Ureter (tissue), 1 donor: ENCODE measurements around the gene PCNX4. TPM values are rescaled to one million over a fixed set of nuclear protein-coding genes. Genes with fewer than 3 reads are reported as not detected.

Experiments used
- DNase-seq: peaks from one replicate; pipeline ENCODE4 v3.0.0-alpha.2; 2020; ENCODE audit warnings: low spot score
- total RNA-seq: library from RNA; stranded (reverse); gene quantifications from one replicate; pipeline ENCODE4 v1.2.4, GENCODE V29; 2023
- donor health status: DM: yes; HTN: yes; CAD: no.

Gene PCNX4
- total RNA-seq, 1 donor from 2014 or later: 47.4 TPM

DNA sequence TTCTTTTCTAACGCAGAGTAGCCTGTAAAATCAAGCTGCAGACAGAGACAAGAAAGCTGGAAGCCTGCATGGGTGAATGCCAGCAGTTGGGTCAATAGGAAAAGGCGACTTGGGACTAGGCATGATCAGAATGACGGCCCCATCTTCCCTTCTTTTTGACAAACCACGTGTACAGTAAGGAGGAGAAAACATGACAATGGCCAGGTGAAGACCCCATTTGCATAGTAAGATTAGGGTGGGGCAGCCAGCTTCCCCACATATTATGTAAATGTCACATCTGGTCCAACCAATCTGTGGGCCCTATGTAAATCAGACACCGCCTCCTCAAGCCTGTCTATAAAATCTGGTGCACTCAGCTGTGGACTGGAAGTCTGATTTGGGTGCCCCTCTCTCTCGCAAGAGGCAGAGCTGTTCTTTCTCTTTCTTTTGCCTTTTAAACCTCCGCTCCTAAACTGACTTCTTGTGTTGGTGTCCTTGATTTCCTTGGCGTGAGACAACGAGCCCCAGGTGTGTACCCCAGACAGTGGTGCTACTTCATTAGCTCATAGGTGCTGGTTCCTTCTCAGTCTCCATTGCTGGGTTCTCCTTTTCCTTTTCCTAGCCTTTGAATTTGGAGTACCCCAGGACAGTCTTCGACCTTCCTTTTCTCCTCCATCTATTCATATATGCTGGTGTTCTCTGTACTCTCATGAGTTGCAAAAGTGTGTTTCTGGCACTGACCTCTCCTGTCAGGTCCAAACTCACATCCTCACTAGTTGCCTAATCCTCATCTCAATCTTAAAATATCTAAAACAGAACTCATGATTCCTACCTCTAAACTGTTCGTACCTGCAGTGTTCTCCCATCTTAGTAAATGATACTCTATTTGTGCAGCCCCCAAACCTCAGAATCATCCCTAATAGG, 82.9 kb downstream of the PCNX4 start:
- DNase-seq: no peak

DNA sequence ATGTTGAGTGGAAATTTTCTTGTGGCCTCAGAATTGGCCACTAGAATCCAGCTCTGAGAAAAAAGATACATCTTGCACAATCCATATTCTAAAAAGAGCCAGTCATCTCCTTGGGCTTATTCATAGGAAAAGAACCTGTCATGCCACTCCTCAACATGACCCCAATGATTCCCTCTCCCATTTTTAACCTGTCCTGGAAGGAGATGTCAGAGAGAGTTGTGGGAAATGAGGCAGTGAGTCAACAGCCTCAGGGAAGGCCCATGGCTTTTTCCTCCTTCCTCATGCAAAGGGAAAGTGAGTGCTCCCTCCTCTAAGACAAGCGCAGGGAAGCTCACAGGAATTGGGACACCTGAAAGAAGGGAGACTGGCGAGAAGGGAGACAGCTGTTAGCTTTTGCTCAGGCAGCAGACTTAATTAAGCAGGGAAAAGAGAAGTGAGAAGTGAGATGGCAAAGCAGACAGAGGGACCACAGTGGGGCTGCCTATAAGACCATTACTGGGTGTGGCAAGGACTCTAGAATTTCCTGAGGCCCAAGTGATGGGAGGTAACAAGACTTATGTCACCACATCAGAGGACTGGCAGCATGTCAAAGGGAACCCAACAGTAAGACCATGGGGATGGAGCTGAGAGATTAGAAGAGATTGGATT, 83.7 kb downstream of the PCNX4 start:
- no peak for DNase-seq

DNA sequence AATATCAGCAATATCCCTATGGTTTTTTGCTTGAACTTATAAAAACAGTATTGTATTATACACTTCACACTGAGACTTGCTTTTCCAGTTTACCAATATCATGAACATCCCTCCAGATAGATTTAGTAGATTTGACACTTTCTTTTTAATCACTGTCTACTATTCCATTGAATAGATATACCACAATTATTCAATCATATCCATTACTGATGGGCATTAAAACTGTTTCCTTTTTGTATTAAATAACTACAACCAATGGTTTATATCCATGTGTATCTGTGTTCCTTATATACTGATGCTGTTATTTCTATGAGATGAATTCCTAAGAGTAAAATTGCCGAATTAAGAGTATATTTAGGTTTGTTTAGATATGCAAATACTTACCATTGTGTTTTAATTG, 86.4 kb downstream of the PCNX4 start:
- DNase-seq: no peak

DNA sequence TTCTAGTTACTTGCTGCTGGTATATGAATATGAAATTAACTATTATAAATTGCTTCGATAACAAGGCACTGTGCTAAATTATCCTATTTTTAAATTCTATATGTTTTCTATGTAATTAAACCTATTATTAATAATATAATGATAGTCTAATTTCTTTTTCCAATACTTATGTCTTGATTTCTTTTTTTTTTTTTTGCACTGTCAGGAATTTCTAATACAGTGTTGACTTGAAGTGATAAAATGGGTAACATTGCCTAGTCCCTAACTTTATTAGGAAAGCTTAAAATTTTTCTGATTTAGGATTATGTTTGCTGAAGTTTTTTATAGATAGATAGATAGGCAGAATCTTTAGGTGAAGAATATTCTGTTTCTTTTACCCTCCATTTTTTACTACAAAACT, 87.1 kb downstream of the PCNX4 start:
- DNase-seq: no peak

DNA sequence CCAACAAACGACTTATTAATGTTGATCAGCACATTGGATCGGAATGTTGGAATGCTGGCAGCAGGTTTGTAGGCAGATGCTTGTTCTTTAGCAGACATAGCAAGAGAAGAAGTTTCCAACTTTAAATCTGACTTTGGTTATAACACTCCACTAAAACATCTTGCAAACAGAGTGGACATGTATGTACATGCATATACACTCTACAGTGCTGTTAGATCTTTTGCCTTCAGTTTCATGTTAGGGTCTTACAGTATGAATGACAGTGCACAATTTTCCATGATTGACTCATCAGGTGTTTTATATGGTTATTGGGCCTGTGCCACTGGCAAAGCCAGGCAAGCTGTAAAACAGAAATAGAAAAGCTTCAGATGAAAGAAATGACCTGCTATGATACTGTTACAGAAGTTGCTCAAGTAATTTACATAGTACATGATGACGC, 87.7 kb downstream of the PCNX4 start:
- no peak for DNase-seq

DNA sequence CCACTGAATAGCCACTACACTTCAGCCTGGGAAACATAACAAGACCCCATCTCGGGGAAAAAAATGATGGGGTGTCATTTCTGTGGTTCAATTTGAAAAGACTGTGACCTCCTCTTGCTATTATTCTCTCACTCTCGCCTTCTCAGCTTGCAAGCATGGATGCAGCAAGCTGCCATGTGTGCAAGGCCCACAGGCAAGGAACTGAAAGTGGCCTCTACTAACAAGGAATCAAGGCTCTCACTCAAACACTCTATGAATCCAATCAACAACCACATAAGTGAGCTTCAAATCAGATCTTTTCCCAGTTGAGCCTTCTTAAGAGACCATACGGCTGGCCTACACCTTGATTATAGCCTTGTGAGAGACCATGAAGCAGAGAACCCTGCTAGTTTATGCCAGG, 91.4 kb downstream of the PCNX4 start:
- no peak for DNase-seq

DNA sequence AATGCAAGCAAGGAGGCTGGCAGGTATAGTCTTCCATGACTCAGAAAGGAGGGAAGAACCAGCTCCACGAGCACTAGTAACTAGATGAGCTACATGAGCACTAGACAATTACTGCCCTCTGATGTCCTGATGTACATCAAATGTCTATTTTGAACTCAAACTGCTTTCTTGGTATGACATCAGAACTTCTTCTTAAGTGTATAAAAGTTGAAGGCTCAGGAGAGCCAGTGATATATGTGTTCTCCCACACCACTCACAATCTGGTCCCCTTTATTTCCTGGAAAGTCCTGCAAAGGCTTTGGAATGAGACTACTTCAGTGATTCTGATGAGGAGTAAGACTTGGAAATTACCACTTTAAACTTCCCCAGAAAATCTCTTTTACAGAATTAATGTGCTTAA, 92.0 kb downstream of the PCNX4 start:
- DNase-seq: no peak

DNA sequence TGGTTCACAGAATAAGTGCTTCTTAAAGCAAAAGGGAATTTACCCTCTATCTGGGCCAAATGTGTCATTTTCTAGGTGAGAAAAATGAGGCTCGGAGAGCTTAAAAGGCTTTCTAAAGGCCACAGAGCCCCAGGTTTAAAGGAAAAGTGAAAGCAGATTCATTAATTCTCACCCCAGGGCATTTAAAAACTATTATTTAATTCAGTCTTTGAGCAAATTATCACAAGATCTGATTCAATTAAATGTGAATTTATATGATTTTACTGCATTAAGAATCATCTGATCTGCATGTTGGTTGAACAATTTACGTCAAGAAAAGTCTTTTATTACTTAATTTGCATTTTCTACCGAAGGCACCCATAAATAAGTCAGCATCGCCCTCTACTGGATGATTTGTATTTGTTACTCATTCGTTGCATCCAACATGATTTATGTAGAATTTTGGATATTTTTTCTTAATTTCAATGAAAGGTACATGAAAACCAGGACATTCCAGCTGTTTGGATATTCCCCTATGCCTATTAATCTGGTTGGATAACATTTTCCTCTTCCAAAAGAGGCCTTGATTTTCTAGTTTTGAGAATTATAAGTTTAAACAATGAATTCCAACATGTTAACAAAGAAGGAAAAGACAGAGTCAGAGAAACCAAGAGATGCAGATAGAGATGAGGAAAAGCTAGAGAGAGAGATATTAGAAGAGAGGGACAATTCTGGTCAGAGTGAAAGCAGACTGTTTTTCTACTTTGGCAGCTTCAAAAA, 92.6 kb downstream of the PCNX4 start:
- no peak for DNase-seq

DNA sequence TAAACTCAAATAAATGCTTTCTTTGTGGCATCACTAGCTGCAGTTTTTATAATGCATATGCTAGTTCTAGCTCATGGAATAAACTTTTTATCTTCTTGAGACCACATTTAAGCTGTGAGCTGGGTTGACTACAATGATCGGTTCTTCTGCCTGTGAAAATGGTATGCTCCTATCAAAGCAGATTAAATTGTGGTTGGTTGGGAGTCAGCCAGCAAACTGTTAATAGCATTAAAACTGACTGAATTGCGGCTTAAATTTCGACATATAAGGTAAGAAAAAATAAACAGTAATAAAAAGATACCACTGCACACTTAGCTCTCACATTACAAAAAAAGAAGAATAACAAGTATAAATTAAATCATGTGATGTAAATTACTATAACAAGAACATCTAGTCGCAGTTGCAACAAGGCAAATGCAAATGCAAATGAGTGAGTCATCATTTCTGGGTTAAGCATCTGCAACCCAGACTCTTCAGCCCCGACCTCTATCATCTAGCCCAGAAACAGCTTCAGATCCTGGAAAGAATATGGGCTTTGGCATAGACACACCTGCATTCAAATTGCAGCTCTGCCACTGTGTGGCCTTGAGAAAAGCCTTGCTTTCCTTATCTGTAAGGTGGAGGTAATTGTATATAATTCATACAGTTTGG, 93.3 kb downstream of the PCNX4 start:
- DNase-seq: no peak

DNA sequence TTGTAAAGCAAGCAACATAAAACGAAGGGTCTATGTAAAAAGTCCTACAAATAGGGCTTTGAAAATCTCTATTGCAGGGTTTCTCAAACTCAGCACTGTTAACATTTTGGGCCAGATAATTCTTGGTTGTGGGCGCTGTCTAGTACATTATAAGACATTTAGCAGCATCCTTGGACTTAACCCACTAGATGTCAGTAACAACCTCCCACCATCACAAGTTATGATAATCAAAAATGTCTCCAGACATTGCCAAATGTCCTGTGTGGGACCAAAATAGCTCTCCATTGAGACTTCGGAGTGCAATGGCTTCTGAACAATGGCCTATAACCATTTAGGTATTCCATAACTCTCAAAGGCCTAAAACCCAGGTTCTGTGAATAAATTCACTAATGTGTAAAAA, 96.4 kb downstream of the PCNX4 start:
- DNase-seq: no peak

DNA sequence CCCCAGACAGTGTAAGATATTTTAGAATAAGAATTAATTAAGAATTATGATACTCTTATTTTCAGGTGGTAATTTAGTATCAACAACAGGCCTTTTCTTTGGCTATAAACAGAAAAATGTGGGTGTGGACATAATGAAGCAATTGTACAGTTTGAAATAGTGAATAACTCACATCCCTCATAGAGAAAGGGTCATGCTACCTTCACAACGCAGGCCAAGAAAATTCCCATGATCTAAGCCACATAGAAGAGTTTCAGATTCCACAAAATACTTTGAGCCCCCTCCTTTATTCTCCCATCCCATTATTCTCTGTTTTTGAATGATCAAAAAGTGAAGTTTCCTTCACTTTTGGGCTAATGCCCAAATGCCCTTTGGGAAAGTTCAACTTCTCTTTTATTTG, 97.0 kb downstream of the PCNX4 start:
- no peak for DNase-seq

DNA sequence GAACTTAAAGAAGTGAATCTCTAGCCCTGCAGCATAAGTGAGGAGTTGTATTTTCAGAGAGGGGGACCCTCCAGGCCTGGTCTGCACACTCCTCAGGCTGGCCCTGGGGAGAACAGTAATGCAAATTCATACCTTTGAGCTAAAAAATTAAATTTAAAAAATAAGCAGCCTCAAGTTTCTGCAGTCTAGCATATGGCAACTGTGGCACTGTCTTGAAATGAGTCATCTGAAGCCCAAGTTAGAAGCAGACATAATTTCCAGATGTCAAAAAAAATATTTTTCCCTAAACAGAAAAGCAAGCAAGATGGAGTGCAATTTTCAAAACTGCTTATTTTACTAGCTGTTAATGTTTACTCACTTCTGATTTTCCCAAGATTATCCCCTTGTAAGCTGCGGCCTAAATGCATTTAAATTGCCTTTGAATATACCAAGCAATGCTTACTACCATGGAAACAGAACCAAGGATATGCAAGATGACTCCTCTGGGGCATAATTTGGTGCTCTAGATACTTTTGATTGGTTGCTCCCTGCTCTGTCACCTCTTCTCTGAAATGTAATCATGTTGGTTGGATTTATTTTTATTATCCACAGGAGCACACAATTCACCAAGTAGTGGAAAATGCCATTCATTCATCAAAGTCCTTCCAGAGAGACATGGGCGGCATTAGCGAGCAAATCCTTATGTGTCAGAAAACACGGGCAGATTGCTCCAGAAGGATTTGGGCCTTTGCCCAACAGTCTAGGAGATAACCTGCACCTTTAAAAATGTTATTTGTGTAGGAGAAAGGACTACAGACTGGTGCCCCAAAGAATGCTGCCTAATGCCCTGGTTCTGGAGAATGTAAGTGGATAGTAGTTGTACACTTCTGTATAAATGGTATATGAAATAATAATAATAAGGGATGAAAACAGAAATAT, 98.5 kb downstream of the PCNX4 start:
- no peak for DNase-seq

DNA sequence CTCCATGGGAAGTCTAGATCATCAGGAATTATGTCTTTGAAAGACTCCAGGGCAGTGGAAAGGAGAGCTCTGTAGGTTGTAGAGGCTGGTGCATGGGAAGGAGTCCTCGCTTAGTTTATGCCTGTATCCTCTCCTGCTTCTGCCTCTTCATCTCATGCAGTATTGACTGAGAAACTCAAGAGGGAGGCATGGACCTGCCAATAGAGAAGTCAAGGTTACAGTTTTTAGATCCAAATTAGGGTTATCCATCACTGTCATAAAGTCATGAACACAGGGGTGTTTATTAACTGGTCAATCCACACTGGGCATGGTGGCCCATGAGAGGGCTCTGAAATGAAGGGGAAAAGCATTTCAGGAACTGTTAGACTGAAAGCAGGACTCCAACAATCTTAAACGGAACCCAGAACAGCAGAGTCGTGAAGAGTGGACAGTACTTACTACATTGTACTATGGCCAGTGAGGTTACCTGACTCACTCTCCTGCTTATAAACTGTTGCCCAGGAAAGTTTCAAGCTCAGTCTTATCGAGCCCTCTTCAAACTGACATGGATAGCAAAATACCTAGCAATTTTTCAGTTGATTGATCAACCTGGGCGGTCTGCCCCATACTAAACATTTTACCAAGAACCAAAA, 103.6 kb downstream of the PCNX4 start:
- DNase-seq: no peak

DNA sequence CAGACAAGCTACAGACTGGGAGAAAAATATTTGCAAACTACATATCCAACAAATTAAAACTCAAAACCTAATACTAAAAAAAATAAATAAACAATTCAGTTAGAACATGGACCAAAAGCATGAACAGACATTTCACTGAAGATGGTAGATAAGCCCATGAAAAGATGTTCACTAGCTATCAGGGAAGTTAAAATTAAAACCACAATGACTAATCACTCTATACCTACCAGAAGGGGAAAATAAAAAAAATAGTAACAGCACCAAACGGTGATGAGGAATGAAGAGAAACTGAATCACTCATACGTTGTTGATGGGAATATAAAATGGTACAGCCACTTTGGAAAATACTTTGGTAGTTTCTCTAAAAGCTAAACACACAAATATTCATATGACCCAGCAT, 104.6 kb downstream of the PCNX4 start:
- DNase-seq: no peak

DNA sequence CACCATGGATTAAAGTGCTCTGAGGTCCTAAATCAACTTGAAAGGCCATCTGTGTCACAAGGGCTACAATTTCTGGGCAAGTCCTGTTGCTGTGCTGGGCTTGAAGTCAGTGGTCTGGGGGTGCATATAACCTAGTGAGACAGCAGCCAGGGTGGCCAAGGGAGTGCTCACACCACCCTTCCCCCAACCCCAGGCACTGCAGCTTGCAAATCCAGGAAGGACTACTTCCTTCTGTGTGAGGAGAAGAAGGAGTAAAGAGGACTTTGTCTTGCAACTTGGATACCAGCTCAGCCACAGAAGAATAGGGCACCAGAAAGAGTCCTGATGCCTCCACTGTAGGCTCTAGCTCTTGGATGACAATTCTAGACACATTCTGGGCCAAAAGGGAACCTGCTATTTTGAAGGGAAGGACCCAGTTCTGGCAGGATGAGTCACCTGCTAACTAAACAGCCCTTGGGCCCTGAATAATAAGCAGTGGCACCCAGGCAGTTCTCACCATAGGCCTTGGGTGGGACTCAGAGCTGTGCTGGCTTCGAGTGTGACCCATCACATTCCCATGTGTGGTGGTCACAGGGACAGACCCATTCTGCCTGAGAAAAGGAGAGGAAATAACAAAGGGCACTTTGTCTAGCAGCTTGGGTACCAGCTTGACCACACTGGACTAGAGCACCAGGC, 106.0 kb downstream of the PCNX4 start:
- DNase-seq: no peak

DNA sequence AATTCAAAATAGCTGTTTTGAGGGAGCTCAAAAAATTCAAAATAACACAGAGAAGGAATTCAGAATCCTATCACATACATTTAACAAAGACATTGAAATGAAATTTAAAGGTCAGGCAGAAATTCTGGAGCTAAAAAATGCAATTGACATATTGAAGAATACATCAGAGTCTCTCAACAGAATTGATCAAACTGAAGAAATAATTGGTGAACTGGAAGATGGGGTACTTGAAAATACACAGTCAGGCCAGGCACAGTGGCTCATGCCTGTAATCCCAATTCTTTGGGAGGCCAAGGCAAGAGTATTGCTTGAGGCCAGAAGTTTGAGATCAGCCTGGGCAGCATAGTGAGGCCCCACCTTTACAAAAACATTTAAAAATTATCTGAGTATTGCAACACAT, 107.6 kb downstream of the PCNX4 start:
- no peak for DNase-seq

DNA sequence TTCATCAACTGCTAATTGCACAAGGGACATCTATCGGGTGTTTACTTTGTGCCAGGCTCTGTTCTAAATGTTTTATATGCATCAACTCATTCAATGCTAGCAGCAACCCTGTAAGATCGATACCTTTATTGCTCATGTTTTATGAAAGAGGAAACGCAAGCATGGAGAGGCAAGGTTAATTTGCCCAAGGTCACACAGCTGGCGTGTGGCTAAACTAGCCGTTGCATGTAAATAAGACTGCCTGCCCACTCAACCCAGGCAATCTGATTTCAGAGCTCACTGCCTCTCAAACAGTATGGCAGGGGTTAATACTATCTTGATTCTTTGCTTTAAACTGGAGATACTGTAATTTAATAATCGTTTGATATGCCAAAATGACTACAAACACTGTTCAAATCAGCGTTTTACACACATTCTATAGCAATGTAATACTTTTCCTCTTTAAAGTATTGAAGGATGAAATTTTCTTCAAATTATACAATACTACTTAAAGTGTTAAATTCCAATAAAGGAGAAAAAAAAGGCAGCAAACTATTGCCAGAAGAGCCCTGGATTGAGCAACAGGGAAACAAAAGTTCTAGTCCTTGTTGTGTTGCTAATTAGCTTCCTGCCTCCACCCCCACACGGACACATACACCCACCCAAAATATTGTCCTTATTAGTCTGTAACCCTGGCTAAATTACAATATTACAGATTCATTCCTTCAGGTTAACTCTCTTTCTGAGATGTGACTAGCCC, 112.5 kb downstream of the PCNX4 start:
- DNase-seq: no peak

DNA sequence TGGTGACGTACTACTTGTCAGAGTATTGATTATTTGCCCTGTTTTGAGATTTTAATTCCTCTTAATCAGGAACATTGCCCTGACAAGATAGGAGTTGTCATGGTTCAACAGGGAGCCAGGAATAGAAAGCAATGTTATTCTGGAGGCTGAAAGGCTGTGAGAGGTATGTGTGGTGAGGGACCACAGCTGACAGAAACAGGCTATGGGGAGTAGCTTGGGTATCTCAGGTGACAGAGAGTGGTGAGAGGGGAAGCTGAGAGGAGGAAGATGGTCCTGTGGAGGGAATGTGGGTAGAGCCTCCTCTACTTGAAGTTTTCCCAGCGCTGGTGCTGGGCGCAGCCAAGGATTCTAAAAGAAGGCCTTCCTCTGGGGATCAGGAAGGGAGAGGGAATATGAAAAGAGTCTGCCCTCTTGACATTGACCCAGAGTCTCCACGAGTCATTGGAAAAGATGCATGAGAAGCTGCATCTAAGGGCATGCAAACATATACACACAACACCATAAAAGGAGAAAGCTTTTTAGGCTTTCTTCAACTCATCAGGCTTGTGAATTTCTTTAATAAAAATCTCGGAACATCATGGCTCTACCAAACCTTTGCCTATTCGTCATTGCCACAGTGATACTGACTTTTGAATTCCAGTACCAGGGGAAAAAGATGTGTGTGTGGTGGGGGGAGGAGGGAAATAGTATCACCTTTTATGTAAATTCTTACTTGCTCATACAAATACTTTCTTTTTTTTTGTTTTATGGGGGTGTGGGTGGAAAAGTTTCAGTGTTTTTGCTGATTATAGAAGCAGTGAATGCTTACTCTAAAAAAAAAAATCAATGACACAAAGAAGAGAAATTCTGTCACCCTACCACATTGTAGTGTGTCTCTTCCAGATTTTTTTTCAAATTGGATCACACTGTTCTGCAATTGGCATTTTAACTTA, 113.4 kb downstream of the PCNX4 start:
- no peak for DNase-seq
